Measurements from ENCODE around the gene NCK1.
"Not testable (repeated sequence)": the region's sequence is repeated elsewhere in the genome, so short reads cannot be mapped to it uniquely, and the experiment has no call there.

Gene NCK1

DNA sequence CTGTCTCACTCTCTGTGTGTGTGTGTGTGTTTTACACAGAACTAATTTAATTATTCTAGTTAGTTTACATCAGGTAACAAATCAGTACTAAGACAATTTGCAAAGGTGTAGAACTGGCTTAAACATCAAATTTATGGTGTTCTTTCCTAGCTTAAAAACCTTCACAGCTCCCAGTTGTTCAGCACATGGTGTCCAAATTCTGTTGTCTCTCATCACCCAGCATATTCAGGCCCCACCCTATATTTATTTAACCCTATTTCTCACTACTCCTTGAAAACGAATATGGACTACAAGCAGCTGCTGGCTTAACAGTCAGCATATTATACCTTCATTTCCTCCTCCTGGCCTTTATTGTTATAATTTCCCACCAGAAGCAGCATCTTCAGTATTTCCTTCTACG lies 96.9 kb downstream of the NCK1 start:
- no peak for TF ChIP-seq Cebpa-rat (IDR thresholded peaks at IDR 0.05)
- H3K9ac ChIP-seq, result no peak overlapping the region

DNA sequence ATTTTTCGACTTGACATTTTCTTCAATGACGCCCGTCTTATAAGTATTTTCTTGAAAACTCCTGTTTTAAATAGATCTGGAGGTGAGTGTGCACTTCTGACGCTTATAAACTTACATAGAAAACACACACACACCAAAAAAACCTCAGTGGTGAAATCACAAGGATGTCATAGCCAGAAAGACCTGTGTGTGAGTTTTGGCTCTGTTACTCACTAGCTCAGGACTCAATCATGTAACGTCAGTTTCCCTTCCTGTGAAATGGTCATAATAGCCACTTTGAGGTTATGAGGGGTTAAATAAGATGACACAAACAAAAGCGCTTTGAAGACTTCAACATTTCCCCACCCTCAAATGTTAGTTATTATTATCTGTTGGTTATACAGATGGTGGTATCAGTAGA lies 97.6 kb downstream of the NCK1 start:
- peaks cover 0 to 12% (median 1%) of the 10 kb centered on the region in 11 experiments; a peak in 6 of 22 replicates for H3K36me3 ChIP-seq
- H3K9ac ChIP-seq, result no peak overlapping the region
- no peak overlapping the region for H3K27ac ChIP-seq
- H3K4me1 ChIP-seq, result peaks cover 0 to 3% (median 0%) of the 10 kb centered on the region in 10 experiments; a peak in 1 of 20 replicates
- no peak for TF ChIP-seq Cebpa-rat (IDR thresholded peaks at IDR 0.05)
- H3K4me3 ChIP-seq, result no peak overlapping the region
- H3K27me3 ChIP-seq, result no peaks in the 10 kb centered on the region
- H3K9me3 ChIP-seq (replicated peaks in 1 of 11), result no peaks in the 10 kb centered on the region
- no peaks in the 10 kb centered on the region for H4K20me1 ChIP-seq
- no peak overlapping the region for H3K4me2 ChIP-seq

More for the DNA sequence above, 96.9 kb downstream of the NCK1 start:
- Histone ChIP-seq H3K9me3 (replicated peaks in 1 of 11) (no peaks in the 10 kb centered on the region), H3K27ac (no peak overlapping the region), H3K4me3 (no peak overlapping the region), H3K4me1 (peaks cover 0 to 10% (median 0%) of the 10 kb centered on the region in 10 experiments; a peak in 2 of 20 replicates), H3K4me2 (no peak overlapping the region), H3K27me3 (no peaks in the 10 kb centered on the region), H4K20me1 (no peaks in the 10 kb centered on the region), H3K36me3 (peaks cover 0 to 12% (median 3%) of the 10 kb centered on the region in 11 experiments; a peak in 6 of 22 replicates)

DNA sequence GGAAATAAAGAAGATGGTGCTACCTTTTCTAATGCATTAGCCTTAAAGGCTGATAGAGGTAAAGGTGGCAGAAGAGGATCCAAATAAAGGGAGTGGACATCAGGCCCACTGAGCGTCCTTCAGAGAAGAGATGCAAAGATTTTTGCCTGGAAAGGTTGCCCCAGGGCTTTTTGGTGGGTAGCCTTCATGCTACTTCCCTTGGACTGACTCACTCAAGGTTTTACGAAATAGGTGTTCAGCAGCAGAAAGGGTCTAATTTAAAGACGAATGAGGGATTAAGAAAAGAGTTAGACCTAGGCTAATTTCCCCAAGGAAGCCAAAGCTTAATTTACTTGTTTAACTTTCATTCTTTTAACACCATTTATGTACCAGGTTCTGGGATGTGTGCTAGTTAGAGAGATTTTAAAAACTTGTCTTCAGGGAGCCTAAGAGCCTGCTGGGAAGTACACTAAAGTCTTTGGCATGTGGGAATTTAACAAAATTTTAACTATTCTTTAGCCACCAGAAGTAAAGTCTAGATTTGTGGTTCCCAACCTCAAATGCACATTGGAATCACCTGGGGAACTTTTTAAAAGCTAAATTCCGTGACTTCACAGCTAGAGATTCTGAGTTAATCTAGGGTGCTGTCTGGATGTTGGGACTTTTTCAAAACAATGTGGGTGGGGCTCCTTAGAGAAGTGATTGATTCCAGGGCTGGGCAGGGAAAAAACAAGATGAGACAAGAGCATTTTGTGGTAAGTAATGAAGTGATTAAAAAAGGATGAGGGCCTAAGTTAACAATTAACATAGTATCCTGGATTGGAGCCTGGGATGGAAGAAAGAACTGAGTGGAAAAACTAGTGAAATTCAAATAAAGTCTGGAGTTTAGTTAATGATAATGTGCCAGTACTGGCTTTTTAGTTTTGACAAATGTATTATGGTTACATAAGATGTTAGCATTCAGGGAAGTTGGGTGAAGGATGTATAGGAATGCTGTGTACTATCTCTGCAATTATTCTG lies 99.1 kb downstream of the NCK1 start:
- Histone ChIP-seq H3K27me3 (no peaks in the 10 kb centered on the region), H3K36me3 (peaks cover 0 to 12% (median 0%) of the 10 kb centered on the region in 11 experiments; a peak in 5 of 22 replicates), H3K4me3 (no peak overlapping the region), H3K9me3 (replicated peaks in 1 of 11) (no peaks in the 10 kb centered on the region), H3K9ac (no peak overlapping the region), H3K4me2 (no peak overlapping the region), H4K20me1 (no peaks in the 10 kb centered on the region), H3K4me1 (no peaks in the 10 kb centered on the region), H3K27ac (no peak overlapping the region)
- no peak for TF ChIP-seq Cebpa-rat (IDR thresholded peaks at IDR 0.05)

DNA sequence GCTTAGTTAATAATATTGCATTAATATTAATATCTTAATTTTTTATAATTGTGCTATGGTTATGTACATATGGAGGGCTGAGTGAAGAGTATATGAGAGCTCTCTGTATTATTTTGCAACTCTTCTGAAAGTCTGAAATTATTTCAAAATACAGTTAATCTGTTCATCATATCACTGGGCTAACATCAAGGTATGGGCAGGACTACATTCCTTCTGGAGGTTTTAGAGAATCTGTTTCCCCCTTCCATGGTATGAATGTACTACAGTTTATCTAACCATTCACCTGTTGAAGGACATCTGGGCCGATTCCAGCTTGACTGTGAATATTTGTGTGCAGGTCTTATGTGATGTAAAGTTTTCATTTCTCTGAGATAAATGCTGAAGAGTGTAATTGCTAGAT lies 100.9 kb downstream of the NCK1 start:
- Histone ChIP-seq H3K36me3 (peaks cover 0 to 12% (median 0%) of the 10 kb centered on the region in 11 experiments; a peak in 5 of 22 replicates), H4K20me1 (no peaks in the 10 kb centered on the region), H3K9me3 (replicated peaks in 1 of 11) (no peaks in the 10 kb centered on the region), H3K4me1 (no peaks in the 10 kb centered on the region), H3K27ac (no peak overlapping the region), H3K27me3 (no peaks in the 10 kb centered on the region), H3K9ac (no peak overlapping the region), H3K4me3 (no peak overlapping the region), H3K4me2 (no peak overlapping the region)
- no peak for TF ChIP-seq Cebpa-rat (IDR thresholded peaks at IDR 0.05)

DNA sequence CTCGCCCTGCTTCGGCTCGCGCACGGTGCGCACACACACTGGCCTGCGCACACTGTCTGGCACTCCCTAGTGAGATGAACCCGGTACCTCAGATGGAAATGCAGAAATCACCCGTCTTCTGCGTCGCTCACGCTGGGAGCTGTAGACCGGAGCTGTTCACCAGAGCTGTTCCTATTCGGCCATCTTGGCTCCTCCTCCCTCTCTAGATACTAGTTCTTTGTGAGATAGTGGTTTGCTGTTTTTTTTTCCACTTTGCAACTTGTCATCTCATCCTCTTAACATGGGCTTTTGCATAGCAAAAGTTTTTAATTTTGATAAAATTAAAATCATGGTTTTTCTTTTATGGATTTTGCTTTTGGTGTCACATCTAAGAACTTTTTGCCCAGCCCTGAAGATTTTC lies 107.5 kb downstream of the NCK1 start:
- H4K20me1 ChIP-seq, H3K4me2 ChIP-seq, H3K27me3 ChIP-seq, H3K9ac ChIP-seq, H3K4me3 ChIP-seq, H3K27ac ChIP-seq, H3K4me1 ChIP-seq, H3K36me3 ChIP-seq: not testable (repeated sequence)
- H3K9me3 ChIP-seq (replicated peaks in 1 of 11), result peaks cover 7 to 29% (median 19%) of the 10 kb centered on the region in 11 experiments; a peak in 19 of 22 replicates

DNA sequence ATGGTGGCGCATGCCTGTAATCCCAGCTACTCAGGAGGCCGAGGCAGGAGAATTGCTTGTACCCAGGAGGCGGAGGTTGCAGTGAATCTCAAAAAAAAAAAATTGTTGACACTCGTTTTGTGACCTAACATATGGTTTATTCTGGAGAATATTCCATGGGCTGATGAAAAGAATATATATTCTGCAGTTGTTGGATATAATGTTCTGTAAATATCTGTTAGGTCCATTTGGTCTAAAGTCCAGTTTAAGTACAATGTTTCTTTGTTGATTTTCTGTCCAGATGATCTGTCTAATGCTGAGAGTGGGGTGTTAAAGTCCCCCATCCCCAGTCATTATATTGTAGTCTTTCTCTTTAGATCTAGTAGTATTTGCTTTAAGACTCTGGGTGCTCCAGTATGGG lies 111.3 kb downstream of the NCK1 start:
- Histone ChIP-seq H3K9me3 (replicated peaks in 1 of 11) (peaks cover 24 to 53% (median 38%) of the 10 kb centered on the region in 11 experiments), H3K27ac (no peak overlapping the region), H3K4me1 (peaks cover 0 to 5% (median 0%) of the 10 kb centered on the region in 10 experiments; a peak in 1 of 20 replicates), H3K4me2 (no peak overlapping the region), H4K20me1 (no peaks in the 10 kb centered on the region), H3K36me3 (peaks cover 0 to 8% (median 0%) of the 10 kb centered on the region in 11 experiments; a peak in 4 of 22 replicates), H3K27me3 (no peaks in the 10 kb centered on the region), H3K9ac (no peak overlapping the region), H3K4me3 (no peak overlapping the region)
- no peak for TF ChIP-seq Cebpa-rat (IDR thresholded peaks at IDR 0.05)

DNA sequence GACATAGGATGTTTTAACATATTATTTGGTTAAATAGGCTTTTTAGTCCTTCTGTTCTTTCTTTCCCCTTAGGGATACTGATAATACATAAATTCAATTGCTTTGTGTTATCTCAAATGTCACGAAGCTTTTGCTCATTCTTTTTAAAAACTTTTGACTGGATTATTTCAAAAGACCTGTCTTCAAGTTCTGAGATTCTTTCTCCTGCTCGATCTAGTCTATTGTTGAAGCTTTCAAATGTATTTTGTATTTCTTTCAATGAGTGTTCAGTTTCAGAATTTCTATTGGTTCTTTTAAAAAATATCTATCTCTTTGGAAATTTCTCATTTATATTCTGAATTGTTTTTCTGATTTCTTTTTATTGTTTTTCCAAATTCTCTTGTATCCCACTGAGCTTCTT lies 112.7 kb downstream of the NCK1 start:
- Histone ChIP-seq H3K27ac (no peak overlapping the region), H3K4me3 (no peak overlapping the region), H3K36me3 (peaks cover 0 to 8% (median 0%) of the 10 kb centered on the region in 11 experiments; a peak in 4 of 22 replicates), H3K9me3 (replicated peaks in 1 of 11) (peaks cover 24 to 53% (median 35%) of the 10 kb centered on the region in 11 experiments), H3K4me2 (no peak overlapping the region), H3K9ac (no peak overlapping the region), H3K27me3 (no peaks in the 10 kb centered on the region), H4K20me1 (no peaks in the 10 kb centered on the region), H3K4me1 (peaks cover 0 to 5% (median 0%) of the 10 kb centered on the region in 10 experiments; a peak in 1 of 20 replicates)
- TF ChIP-seq Cebpa-rat (IDR thresholded peaks at IDR 0.05), result no peak

DNA sequence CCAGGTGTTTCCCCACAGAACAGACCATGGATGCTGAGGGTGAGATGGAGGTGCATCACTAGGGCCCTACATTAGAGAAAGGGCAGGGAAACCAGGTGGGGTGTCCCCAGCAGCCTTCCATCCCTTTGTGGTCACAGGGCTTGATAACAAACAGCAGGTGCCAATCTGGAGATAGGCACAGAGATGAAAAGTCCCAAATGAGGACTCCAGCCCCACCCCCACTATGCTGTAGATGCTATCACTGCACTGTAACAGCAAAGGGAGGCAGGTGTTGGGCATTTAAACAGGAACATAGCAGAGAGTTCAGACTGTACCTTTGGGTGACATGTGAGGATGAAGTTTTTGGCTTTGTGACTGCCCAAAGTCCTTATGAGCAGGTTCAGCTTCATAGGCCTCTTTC lies 117.2 kb downstream of the NCK1 start:
- Histone ChIP-seq H3K4me3 (no peak overlapping the region), H3K27ac (no peak overlapping the region), H4K20me1 (no peaks in the 10 kb centered on the region)

DNA sequence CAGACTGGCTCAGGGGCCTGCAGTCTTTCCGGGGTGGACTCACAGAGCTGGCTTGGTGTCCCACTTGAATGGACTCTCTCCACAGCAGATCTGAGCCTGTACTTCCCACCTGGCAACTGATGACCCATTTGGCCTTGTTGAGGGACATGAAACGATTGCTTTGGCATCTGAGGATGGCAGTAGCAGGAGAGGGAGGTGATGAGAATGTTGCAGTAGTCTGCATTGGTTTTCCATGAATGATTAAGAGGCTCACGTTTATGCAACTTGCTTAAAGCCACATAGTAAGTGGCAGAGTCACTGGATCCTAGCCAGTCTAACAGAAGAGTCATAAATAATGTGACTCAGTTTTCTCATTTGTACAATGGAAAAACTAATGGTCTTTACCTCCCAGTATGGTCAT lies 117.7 kb downstream of the NCK1 start:
- Histone ChIP-seq H3K27me3 (no peaks in the 10 kb centered on the region), H4K20me1 (no peaks in the 10 kb centered on the region), H3K9ac (no peak overlapping the region), H3K27ac (no peak overlapping the region), H3K4me2 (no peak overlapping the region), H3K9me3 (replicated peaks in 1 of 11) (peaks cover 12 to 23% (median 20%) of the 10 kb centered on the region in 11 experiments), H3K36me3 (peaks cover 0 to 8% (median 0%) of the 10 kb centered on the region in 11 experiments; a peak in 3 of 22 replicates), H3K4me1 (no peaks in the 10 kb centered on the region), H3K4me3 (no peak overlapping the region)
- TF ChIP-seq Cebpa-rat (IDR thresholded peaks at IDR 0.05), result no peak

More for the DNA sequence above, 117.2 kb downstream of the NCK1 start:
- H3K9ac ChIP-seq, result no peak overlapping the region
- no peaks in the 10 kb centered on the region for H3K4me1 ChIP-seq
- peaks cover 17 to 28% (median 25%) of the 10 kb centered on the region in 11 experiments for H3K9me3 ChIP-seq (replicated peaks in 1 of 11)
- no peaks in the 10 kb centered on the region for H3K27me3 ChIP-seq
- no peak overlapping the region for H3K4me2 ChIP-seq
- no peak for TF ChIP-seq Cebpa-rat (IDR thresholded peaks at IDR 0.05)
- peaks cover 0 to 8% (median 0%) of the 10 kb centered on the region in 11 experiments; a peak in 4 of 22 replicates for H3K36me3 ChIP-seq

Measured in BLaER1 treated with 17β-estradiol and CSF1 and Interleukin-3, amounts not matched to agents 10 nM and 100 nM (cell line).